Epithelial cell of proximal tubule (primary cell): Measurements from ENCODE around the gene DMPK. TPM values are rescaled to one million over a fixed set of nuclear protein-coding genes. Genes with fewer than 3 reads are reported as not detected.
A peak's percentile ranks its signal among the peaks of the same experiment; 100 is the strongest.

Source experiments
- DNase-seq: peaks from one replicate; pipeline ENCODE4 v3.0.0-alpha.2; 2011; ENCODE audit warnings: low read depth
- H3K4me3 ChIP-seq: 2 replicates; pipeline ENCODE4 v1.5.1; 2011; ENCODE audit warnings: low read depth, mild to moderate bottlenecking, low read length
- CTCF ChIP-seq: conservative IDR thresholded peaks from 2 replicates; pipeline ENCODE4 v1.5.1; 2012; ENCODE audit warnings: low read depth, mild to moderate bottlenecking, low read length
- total RNA-seq: library from RNA; depleted of rRNA; stranded (reverse); fragments of >200 nt; gene quantifications from 2 replicates; pipeline ENCODE4 v1.2.3, GENCODE V29; 2015

The DMPK gene
- total RNA-seq, 1 donor from 2014 or later, result 21.0 TPM

GRCh38 chr19:45793178-45793564, 10.9 kb upstream of the DMPK start:
- H3K4me3 ChIP-seq, result no peak overlapping the region
- TF ChIP-seq CTCF, result no peak
- no peak for DNase-seq

GRCh38 chr19:45792470-45793177, 10.3 kb upstream of the DMPK start, which contains the start of gene DMWD:
Gene DMWD (minus strand): TSS chr19:45792845. CDS start chr19:45792756, 89 bp downstream.
- peak within 1 kb of the TSS; percentile 97 for H3K4me3 ChIP-seq
- TF ChIP-seq CTCF, result no peak
- DNase-seq, result peak; percentile 78

GRCh38 chr19:45791744-45792469, 9.6 kb upstream of the DMPK start:
- TF ChIP-seq CTCF, result no peak
- H3K4me3 ChIP-seq, result peak overlapping the region; percentile 97
- no peak for DNase-seq

- DNase-seq, result no peak
- TF ChIP-seq CTCF, result no peak
- peak overlapping the region; percentile 97 for H3K4me3 ChIP-seq
These were observed 8.7 kb upstream of the DMPK start for GRCh38 chr19:45790942-45791341.

GRCh38 chr19:45789035-45789786, 6.9 kb upstream of the DMPK start:
- DNase-seq, result no peak
- no peak for TF ChIP-seq CTCF
- no peak overlapping the region for H3K4me3 ChIP-seq

- no peak overlapping the region for H3K4me3 ChIP-seq
- DNase-seq, result no peak
- TF ChIP-seq CTCF, result no peak
These were observed 4.2 kb upstream of the DMPK start for GRCh38 chr19:45786533-45786894.
